ENCODE measurements around the gene RAB25.

- no peak for TF ChIP-seq CTCF (IDR thresholded peaks at IDR 0.05; ENCODE audit: insufficient read depth, low read depth, low read length)
- no peak for TF ChIP-seq EZH2 (IDR thresholded peaks at IDR 0.05; ENCODE audit: insufficient read depth, low read length)
These were observed 9.8 kb upstream of the RAB25 start for GRCh38 chr1:156051011-156051725.

Measured in astrocyte (in vitro differentiated cells and primary cell).